Neural cell (in vitro differentiated cells): ENCODE measurements around the gene MAP3K7.

Source experiments
- CTCF ChIP-seq: fragments of 450-650 bp; IDR thresholded peaks from 2 replicates; pipeline ENCODE4 v1.5.1; 2014; ENCODE audit warnings: antibody characterized with exemption, mild to moderate bottlenecking, moderate library complexity; ENCODE audit not compliant: poor library complexity, severe bottlenecking
- EP300 ChIP-seq: fragments of 450-650 bp; conservative IDR thresholded peaks from 2 replicates; pipeline ENCODE4 v1.6.1; 2014; ENCODE audit warnings: antibody characterized with exemption, mild to moderate bottlenecking, moderate library complexity; ENCODE audit not compliant: poor library complexity, severe bottlenecking
- EZH2 ChIP-seq: fragments of 200-600, 300-800 bp; shearing (Covaris generic), sonication (generic); IDR thresholded peaks from 2 replicates; pipeline ENCODE4 v1.6.1; 2014; ENCODE audit warnings: antibody characterized with exemption, low read length, borderline replicate concordance, mild to moderate bottlenecking; ENCODE audit not compliant: insufficient read depth, poor library complexity, severe bottlenecking
- POLR2AphosphoS5 ChIP-seq: IDR thresholded peaks from 2 replicates; pipeline ENCODE4 v1.6.1; 2012
- RAD21 ChIP-seq: fragments of 450-650 bp; conservative IDR thresholded peaks from 2 replicates; pipeline ENCODE4 v1.6.1; 2014; ENCODE audit warnings: antibody characterized with exemption, mild to moderate bottlenecking, moderate library complexity
- SMC3 ChIP-seq: fragments of 450-650 bp; conservative IDR thresholded peaks from 2 replicates; pipeline ENCODE4 v1.6.1; 2014; ENCODE audit warnings: antibody characterized with exemption, mild to moderate bottlenecking, moderate library complexity; ENCODE audit not compliant: poor library complexity

DNA sequence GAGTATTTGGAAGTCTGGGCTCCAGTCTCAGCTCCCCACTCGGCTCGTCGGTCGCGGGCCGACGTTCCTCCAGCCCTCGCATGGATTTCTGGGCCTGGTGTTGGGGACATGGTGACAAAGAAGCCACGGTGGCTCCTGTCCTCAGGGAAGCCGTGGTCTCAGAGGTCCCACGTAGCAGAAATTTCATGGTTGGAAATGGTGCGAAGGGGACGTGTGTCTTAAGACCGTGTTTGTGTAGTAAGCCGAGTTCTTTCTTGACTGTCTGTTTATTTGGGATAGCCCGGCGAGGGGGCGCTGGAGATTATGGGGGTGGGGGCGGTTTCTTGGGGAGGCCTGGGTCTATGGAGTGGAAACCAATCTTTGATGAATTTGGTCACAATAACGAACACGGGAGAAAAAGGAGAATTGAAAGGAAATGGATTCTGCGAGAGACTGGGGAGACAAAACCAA is 23.5 kb upstream of the MAP3K7 start:
- no peak for TF ChIP-seq EZH2
- TF ChIP-seq CTCF, result no peak
- no peak for TF ChIP-seq RAD21
- no peak for TF ChIP-seq EP300
- TF ChIP-seq SMC3, result no peak
- no peak for TF ChIP-seq POLR2AphosphoS5
